ENCODE data around the gene PIK3CD. TPM values are rescaled to one million over a fixed set of nuclear protein-coding genes. Genes with fewer than 3 reads are reported as not detected.

The PIK3CD gene
- total and polyA plus RNA-seq, 2 of the 8 experiments (the other 6 are each of a cell fraction or from before 2014, with no cell fraction given): 20.6 to 24.1 TPM

DNA sequence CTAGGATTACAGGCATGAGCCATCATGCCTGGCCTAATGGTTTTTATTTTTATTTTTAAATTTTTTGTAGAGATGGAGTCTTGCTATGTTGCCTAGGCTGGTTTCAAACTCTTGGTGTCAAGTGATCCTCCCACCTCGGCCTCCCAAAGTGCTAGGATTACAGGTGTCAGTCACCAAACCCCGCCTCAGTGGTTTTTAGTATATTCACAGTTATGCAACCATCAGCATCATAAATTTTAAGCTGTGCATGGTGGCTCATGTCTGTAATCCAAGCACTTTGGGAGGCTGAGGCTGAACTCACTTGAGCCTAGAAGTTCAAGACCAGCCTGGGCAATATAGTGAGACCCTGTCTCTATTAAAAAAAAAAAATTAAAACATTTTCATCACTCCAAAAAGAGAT lies 28.6 kb downstream of the PIK3CD start:
- peaks cover 0 to 2% of the 10 kb centered on the region in 2 experiments for H4K20me1 ChIP-seq (replicated peaks in 1 of 2; ENCODE audit: control insufficient read depth in 1 of 2, insufficient read depth in 2 of 2, low read length in 2 of 2)
- no peaks in the 10 kb centered on the region for H3K27me3 ChIP-seq (replicated peaks in 1 of 4; ENCODE audit: control insufficient read depth in 3 of 4, extremely low read depth in 1 of 4, insufficient read depth in 3 of 4, low read length in 3 of 4)
- ChIA-PET CTCF (ENCODE audit: partially characterized antibody) (interaction anchor here (0.7 to 2.7 kb wide), 8 partner anchors 22 to 324 kb away, joined by 3 to 13 read pairs (median 3); no protein-coding TSS in a partner anchor), POLR2A (ENCODE audit: partially characterized antibody) (interaction anchor here (0.9 to 2.0 kb wide), 3 partner anchors 10 to 36 kb away, joined by 3 to 8 read pairs (median 4); no protein-coding TSS in a partner anchor)
- H3K9me3 ChIP-seq (ENCODE audit: insufficient read depth in 2 of 2, low read depth in 1 of 2, low read length in 1 of 2): no peaks in the 10 kb centered on the region
- H3K56ac ChIP-seq (replicated peaks; ENCODE audit: insufficient read length, low read depth, low read length): no peak overlapping the region
- H2BK5ac ChIP-seq (ENCODE audit: low read depth, low read length): no peak overlapping the region
- no peak overlapping the region for H3K9ac ChIP-seq (replicated peaks in 1 of 4; ENCODE audit: extremely low read depth in 1 of 4, low read depth in 3 of 4, low read length in 3 of 4)
- H2BK120ac ChIP-seq (replicated peaks; ENCODE audit: low read depth, low read length): no peak overlapping the region
- no peak overlapping the region for H3K23ac ChIP-seq (ENCODE audit: insufficient read length)
- H2BK20ac ChIP-seq (ENCODE audit: low read length): no peak overlapping the region
- H3K18ac ChIP-seq (ENCODE audit: extremely low read depth, low read length): no peak overlapping the region
- 0 out of 7 replicates have a peak, but pooled peaks cover 0 to 2% (median 0%) of the 10 kb centered on the region in 4 experiments for H3K4me1 ChIP-seq (replicated peaks in 1 of 4; ENCODE audit: control insufficient read depth in 3 of 4, insufficient read depth in 4 of 4, low read length in 3 of 4)
- H3K14ac ChIP-seq (ENCODE audit: insufficient read length): no peak overlapping the region
- no peak overlapping the region for H3K27ac ChIP-seq (ENCODE audit: low read depth, low read length)
- H3K23me2 ChIP-seq (ENCODE audit: low read depth, low read length): no peaks in the 10 kb centered on the region
- H2BK15ac ChIP-seq (ENCODE audit: low read length): no peak overlapping the region
- 91% methylated on average over 2 of the region's 2 CpGs; no CpG with 5 or more reads in 1 of the 2 experiments for WGBS, 2 experiments (ENCODE audit: extremely low coverage in 1 of 2, insufficient coverage in 1 of 2, insufficient read length in 1 of 2, insufficient replicate concordance in 2 of 2, low coverage in 1 of 2, low lambda C conversion rate in 2 of 2, missing lambda C conversion rate in 1 of 2)
- H2BK12ac ChIP-seq (ENCODE audit: low read depth, low read length): no peak overlapping the region
- no peaks in the 10 kb centered on the region; a peak in 1 of 8 replicates for H3K36me3 ChIP-seq (ENCODE audit: control insufficient read depth in 2 of 4, insufficient read depth in 4 of 4, low read length in 3 of 4)
- H2AK5ac ChIP-seq (ENCODE audit: low read depth, low read length): no peak overlapping the region
- FAIRE-seq (no peak), DNase-seq (ENCODE audit: low read depth in 1 of 2, low spot score in 2 of 2) (no peak)
- H4K91ac ChIP-seq (replicated peaks; ENCODE audit: insufficient read length, low read length): no peak overlapping the region
- no peak overlapping the region for H4K8ac ChIP-seq (ENCODE audit: extremely low read depth, insufficient read depth, low read length)
- no peak overlapping the region for H3K4ac ChIP-seq (replicated peaks; ENCODE audit: insufficient read length, low read depth, low read length)
- H3K4me2 ChIP-seq (ENCODE audit: insufficient read depth in 1 of 2, low read depth in 2 of 2, low read length in 2 of 2): no peak overlapping the region
- H2AFZ ChIP-seq (ENCODE audit: low read length): no peak overlapping the region
- no peak overlapping the region for H3K4me3 ChIP-seq (ENCODE audit: extremely low read depth in 1 of 4, insufficient read depth in 2 of 4, low read depth in 3 of 4, low read length in 4 of 4)
- H3K79me1 ChIP-seq (ENCODE audit: low read depth, low read length): no peaks in the 10 kb centered on the region
- H3K79me2 ChIP-seq (ENCODE audit: control insufficient read depth in 1 of 2, insufficient read depth in 2 of 2, low read length in 2 of 2): no peaks in the 10 kb centered on the region
- H4K5ac ChIP-seq (ENCODE audit: insufficient read length, low read depth, low read length): no peak overlapping the region
- no peak for TF ChIP-seq JUN (IDR thresholded peaks at IDR 0.05; ENCODE audit: low read depth, low read length)
- no peak for TF ChIP-seq MAFK (IDR thresholded peaks at IDR 0.05; ENCODE audit: low read depth, low read length)
- TF ChIP-seq GABPA (IDR thresholded peaks at IDR 0.05; ENCODE audit: borderline replicate concordance, insufficient read depth, low read length): no peak
- TF ChIP-seq USF2 (IDR thresholded peaks at IDR 0.05; ENCODE audit: low read length): no peak
- no peak for TF ChIP-seq BRCA1 (IDR thresholded peaks at IDR 0.05; ENCODE audit: low read depth, low read length)
- no peak for TF ChIP-seq POU5F1 (IDR thresholded peaks at IDR 0.05; ENCODE audit: low read depth, low read length)
- TF ChIP-seq TAF1 (IDR thresholded peaks at IDR 0.05; ENCODE audit: low read depth, low read length): no peak
- TF ChIP-seq BACH1 (IDR thresholded peaks at IDR 0.05; ENCODE audit: low read length): no peak
- TF ChIP-seq NRF1 (IDR thresholded peaks at IDR 0.05; ENCODE audit: low read depth, low read length): no peak
- no peak for TF ChIP-seq EP300 (IDR thresholded peaks at IDR 0.05; ENCODE audit: borderline replicate concordance in 1 of 2, low read depth in 2 of 2, low read length in 2 of 2)
- TF ChIP-seq MAX (IDR thresholded peaks at IDR 0.05): no peak
- no peak for TF ChIP-seq RAD21 (IDR thresholded peaks at IDR 0.05 in 1 of 2, conservative IDR thresholded peaks at IDR 0.05 in 1 of 2; ENCODE audit: low read depth in 2 of 2, low read length in 2 of 2)

Data from H1 (cell line).